NCI-H774 (cell line): Measurements from ENCODE around the gene ST6GALNAC2.
"Not testable (repeated sequence)": the region's sequence is repeated elsewhere in the genome, so short reads cannot be mapped to it uniquely, and the experiment has no call there.

Source experiments
- DNase-seq: peaks from one replicate; lab custom pipeline; 2025; lab: John Stamatoyannopoulos, UW

ST6GALNAC2 gene

DNA sequence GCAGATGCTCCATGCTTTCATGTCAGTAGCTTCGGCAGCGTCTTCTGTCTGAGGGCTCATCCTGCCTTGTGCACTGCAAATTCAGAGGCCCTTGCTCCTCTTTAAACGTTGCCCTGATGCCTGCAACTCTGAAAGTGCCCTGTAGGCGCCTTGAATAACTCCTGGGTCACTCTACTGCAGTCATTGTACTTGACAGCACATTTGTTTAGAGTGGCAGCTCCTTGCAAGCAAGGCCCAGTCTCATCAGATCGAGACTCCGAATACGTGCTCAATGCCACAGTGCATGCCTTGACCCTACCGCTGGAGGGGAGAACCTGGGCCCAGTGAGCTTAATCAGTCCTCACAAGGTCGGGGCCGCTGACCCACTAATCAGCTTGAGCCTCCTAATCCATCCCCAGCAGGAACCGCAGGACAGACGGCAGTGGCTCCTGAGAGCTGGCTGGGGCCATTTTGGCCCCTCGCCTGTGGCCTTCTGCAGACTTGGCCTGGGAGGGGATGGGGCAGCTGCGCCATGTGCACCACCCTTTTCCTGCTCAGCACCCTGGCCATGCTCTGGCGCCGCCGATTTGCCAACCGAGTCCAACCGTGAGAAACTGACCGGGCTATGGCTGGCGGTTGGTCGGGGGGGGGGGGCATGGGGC lies 45.9 kb downstream of the ST6GALNAC2 start, which contains the start of gene PRCD:
TSS of gene PRCD (plus strand) at position 414 of the 641 bp plus-strand sequence. CDS start at position 512, 98 bp downstream.
- no peak for DNase-seq

DNA sequence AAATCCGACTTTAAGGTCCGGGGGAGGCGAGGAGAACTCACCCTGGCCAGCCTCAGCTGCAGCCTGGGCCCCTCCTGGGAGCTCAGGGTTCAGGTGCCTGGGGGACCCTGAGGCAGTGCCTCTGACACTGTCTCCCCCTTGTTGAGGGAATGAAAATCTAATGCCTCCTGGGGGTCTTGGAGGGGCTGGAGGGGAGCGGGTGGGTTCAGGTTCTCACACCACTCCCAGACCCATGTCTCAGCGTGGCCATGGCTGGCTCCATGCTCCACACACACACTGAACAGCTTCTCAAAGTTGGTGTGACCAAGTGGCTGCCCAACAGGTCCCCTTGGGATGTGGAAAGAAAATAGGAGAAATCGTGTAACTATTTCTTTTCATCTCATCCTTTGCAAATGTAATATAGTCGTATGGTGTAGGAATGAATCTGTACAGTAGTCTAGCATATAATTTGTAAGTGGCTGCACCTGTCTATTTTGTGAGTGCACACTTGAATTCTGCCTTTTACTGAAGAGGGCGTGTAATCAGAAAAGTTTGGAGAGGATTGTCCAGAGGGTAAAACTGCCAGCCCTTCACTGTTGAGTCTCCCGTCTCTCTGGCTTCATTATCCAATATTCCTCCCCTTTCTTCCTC lies 46.6 kb downstream of the ST6GALNAC2 start:
- DNase-seq = no peak

DNA sequence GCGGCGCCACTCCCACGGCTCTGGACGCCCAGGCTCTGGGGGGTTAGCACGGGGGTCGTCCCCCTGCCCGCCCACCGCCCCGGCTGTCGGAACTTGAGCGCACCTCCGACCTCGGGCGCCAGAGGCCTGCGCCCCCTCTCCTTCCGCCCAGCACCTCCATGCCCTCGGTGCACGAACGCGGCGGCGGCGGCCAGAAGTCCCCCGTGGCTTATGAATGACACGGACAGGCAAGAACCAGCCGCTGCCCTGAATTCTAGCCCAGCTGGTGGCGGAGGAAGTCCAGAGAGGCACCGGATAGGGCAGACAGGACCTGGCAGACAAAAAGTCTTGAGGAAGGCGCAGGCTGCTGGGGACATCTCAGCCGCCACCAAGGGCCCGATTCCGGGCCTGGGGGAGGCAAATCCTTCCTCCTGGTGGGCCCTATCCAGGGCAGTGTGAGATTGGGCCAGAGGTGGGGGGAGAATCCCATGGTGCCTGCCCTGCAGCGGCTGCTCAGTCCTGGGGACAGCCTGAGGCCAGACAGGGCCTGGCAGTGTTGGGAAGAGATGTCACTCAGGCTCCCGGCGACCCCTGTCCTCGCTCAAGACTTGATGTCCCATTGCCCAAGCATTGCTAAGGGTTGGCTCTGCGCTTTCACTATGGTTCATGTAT lies 47.3 kb downstream of the ST6GALNAC2 start:
- DNase-seq = no peak

DNA sequence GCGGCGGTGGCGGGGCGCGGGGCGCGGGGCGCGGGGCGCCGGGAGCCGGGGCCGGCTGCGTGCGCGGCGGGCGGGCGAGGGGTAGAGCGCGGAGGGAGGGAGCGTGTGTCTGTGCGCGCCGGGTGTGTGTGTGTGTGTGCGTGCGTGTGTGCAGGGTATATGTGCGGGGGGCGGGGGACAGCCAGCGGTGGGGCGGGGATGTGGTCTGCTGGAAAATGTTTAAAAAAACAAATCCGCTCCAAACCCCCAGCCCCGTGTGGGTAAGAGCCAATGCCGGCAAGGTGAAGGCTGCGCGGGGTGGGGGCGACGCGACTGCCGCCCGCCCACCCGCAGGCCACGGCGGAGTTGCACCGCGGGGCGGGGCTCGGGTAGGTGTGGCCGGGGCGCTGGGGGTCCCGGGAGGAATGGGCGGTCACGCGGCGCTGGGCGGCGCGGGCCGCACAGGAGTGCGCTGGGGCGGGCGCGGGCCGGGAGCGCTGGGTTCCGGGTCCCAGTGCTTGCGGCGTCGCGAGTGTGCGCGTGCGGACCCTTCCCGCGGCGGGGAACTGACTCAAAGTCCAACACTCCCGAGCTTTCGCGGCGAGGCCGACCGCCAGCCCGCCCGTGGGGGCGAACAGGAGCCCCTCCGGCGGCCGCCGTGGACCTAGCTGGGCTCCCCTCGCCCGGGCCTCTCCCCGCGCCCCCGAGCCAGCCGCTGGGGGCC lies 47.9 kb downstream of the ST6GALNAC2 start, which contains the start of gene CYGB:
TSS of gene CYGB (minus strand) at position 132 of the 703 bp plus-strand sequence. CDS start 167 bp downstream, outside the sequence.
- no peak for DNase-seq

DNA sequence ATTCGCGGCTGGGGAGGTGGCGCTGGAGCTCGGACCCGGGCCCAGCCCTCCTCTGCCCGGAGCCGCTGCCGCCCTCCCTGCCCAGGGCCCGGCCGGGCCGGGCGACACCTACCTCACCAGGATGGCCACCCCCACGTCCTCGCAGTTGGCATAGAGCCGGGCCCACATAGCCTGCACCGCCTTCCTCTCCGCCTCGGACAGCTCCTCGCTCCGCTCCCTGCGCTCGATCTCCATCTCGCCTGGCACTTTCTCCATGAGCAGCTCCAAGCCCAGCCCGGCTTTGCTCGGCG lies 48.4 kb downstream of the ST6GALNAC2 start:
- DNase-seq = no peak

DNA sequence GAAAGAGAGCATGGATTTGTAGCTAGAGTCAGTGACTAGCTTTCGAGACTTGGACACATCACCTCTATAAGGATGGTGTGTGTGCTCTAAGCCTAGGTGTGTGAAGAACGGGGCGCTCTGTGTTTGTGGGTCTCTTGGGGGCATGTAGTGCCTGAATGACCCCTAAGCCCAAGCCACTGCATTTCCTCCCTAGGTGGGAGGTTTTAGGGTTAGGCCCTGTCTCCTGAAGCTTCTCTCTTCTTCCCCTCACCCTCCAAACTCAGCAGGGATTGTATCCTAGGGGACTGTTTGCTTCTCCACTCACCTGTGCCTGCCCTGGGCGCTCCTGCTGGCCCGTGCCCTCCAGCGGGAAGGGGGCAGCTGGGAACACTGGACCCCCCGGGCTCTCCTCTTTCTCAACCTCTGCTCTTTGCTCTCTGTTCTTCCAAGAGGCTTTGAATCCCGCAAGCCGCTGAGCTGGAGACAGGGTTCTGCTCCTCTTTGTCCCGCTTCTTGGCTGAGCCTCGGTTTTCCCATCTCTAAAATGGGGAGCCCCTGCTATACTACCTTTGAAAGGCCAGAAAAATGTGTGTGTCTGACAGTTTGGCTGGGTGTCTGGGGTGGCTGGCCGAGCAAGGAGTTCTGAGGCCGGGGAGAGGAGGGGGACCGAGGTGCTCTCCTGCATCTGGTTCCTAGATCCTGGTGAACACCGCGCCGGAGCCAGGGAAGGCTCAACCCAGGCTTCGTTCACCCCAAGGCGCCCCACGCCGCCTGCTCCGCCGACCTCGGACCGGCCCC lies 49.0 kb downstream of the ST6GALNAC2 start:
- DNase-seq = no peak

DNA sequence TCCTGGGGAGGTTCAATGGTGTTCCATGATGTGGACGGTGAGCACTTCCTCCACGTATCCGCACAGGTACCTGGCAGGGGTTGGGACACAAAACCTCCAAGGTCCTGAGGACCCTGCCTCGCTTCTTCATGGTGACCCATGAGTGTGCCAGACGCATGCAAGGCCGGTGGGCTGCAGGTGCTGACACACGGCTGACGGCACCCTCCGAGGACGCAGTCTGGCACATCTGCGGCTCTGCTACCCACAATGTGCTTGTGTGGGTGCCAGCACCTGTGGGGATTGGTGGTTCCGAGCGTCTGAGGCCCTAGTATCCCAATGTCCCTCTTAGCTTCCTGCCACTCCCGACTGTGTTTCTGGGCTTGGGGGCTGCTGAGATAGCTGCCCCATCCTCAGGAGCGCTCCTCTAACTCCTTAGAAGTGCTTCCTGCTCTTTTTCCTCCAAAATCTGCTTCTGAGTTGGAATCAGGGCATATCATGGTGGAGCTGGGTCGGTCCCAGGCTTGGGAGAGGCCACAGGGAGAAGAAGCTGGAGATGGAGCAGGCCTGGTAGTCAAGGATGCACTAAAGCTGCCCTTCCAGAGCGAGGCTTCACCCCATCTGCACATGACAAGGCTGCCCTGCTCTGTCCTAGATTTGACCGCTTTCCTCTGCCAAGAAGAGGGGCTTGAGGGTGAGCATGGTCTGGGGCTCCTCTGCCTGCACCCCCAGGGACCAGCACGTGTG lies 49.7 kb downstream of the ST6GALNAC2 start:
- no peak for DNase-seq

DNA sequence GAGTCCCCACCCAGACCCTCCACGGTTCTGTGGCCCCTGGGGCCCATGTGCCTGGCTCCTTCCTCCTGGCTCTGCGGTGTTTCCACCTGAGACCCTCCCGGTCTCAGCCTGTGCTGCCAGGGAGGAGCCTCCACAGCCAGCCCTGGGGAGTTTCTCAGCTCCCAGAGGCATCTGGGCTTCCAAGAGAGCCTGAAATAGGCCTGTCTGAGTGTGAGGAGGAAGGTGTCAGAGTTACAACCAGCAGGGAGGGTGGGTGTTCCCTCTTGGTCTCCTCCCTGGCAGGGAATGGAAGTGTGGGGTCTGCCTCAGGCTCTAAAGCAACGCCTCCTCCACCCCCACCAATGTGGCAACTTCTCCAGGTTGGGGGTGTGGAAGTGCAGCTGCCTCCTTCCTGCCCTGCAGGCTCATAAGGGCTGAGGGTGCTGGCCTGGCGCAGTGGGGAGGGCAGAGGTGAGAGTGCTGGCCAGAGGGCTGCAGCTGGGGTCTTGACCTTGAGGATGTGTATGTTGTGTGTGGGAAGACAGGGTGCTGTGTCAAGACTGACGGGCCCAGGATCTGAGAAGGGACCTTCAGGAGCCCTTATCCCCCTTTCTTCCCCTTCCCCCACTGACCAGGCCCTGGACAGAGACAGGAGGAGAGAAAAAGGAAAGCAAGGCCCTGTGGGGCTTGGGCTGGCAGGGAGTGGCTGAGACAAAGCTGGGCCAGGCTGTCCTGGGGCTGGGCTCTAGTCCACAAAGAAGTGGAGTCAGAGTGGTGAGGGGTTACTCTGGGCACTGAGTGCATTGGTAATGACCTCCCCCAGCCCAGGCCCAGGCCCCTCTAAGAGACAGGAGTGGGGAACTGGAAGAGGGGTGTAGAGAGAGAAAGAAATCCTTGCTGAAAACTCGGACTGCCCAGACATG lies 50.6 kb downstream of the ST6GALNAC2 start:
- DNase-seq = no peak

DNA sequence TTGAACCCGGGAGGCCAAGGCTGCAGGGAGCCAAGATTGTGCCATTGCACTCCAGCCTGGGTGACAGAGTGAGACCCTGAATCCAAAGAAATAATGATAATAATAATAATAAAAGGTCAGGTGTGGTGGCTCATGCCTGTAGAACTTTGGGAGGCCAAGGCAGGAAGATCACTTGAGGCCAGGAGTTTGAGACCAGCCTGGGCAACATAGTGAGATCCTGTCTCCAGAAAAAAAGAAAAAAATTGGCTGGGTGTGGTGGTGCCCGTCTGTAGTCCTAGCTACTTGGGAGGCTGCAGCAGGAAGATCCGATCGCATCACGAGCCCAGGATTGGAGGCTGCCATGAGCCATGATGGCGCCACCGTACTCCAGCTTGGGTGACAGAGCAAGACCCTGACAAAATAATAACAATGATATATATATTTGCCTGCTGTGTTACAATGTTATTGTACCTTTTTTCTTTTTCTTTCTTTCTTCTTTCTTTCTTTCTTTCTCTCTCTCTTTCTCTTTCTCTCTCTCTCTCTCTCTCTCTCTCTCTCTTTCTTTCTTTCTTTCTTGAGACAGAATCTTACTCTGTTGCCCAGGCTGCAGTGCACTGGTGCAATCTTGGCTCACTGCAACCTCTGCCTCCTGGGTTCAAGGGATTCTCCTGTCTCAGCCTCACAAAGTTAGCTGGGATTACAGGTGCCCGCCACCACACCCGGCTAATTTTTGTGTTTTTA lies 51.9 kb downstream of the ST6GALNAC2 start:
- DNase-seq = not testable (repeated sequence)

DNA sequence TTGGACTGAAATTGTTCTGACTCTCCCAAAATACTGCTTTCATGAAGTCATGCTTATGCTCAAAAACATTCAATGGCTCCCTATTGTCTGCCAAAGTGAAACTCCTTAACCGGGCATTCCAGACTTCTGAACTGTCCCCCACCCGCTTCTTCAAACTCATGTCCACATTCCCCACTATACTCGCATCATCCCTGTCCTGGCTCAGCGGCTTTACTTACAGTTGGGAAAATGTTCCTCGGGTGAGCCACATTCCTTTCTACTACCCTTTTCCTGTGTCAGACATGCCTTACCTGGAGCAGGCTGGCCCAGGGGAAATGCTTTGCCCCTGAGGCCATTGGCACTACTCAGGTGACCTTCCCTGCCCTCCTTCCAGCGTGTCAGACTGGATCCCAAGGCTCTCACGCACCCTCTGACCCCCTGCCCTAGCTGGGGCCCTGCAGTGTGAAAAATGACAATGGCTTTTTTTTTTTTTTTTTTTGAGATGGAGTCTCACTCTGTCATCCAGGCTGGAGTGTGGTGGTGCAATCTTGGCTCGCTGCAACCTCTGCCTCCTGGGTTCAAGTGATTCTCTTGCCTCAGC lies 53.5 kb downstream of the ST6GALNAC2 start:
- DNase-seq = no peak

DNA sequence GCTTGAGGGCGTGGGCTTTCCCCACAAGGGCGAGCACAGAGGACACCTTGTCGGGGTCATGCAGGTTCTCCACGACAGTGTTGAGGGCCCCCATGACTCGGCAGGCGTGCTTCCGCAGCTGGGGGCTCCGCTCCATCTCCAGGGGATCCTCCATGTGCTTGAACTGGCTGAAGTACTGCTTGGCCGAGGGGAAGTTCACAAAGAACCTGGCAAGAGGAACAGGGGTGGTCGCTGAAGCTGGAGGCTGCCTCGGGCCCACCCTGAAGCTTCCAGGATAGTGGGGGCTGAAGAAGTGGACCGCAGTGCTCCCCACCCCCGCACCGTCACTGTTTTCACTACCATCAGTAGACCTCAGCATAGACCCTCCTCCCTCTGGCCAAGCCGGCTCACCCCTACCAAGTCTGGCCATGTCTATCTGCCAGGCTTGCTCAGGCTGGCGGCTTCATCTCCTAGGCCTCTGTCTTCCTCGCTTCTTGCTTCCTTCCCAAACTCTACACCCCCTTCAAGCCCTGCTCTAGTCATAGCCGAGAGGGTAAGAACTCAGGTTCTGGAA lies 54.1 kb downstream of the ST6GALNAC2 start:
- no peak for DNase-seq

DNA sequence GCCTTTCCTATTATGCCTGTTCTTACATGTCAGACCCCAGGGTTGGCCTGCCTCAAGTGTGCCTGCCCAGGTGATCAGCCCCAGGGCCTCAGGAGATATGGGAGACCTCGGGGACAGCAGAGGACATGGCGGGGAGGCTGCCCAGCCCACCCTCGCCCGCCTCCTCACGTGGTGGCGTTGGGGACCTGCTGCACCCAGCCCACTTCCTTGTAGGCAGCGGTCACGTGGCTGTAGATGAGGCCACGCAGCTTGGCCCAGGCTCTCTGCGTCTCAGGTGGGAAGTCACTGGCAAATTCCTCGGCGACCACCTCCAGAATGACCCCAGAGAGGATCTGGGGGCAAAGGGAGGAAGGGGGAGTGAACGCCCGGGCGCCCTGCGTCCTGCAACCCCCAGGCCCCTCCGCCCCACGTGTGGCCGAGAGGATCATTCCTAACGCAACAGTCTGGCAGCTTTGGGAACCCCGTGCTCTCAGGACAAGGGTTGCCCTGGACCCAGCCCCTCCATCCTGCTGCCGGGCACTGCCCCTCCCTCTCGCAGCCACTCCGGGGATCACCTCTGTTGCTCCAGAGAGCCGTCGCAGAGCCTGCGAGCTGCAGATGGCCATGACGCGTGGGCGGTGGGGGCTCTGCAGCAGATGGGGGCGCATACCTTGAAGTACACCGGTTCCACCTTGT lies 54.7 kb downstream of the ST6GALNAC2 start:
- DNase-seq = no peak

DNA sequence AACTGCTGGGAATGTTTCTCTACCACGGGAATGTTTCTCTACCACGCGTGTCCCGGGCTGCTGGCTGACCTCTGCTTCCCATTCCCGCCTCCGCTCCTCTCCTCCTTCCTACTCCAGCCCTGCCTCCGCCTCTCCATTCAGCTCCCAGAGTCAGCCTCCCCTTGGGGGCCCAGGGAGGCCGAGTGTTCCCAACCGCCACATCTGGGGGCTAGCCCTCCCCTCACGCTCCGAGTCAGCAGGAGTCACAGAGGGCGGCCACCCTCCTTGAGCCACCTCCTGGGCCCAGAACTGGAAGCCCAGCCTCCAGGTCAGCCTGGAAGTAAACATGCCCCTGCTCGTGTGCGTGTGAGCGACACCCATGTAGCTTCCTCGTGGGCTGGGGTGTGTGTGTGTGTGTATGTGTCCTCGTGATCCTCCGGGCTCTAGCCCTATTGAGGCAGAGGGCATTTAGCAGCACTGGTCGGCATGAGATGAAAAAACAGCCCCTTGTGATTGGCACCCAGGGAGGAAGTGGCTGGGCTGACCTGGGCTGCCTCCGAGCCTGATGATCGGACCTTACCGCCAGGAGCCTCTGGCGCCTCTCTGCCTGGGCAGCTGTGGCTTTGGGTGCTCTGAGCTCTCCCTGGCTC lies 55.5 kb downstream of the ST6GALNAC2 start:
- no peak for DNase-seq

DNA sequence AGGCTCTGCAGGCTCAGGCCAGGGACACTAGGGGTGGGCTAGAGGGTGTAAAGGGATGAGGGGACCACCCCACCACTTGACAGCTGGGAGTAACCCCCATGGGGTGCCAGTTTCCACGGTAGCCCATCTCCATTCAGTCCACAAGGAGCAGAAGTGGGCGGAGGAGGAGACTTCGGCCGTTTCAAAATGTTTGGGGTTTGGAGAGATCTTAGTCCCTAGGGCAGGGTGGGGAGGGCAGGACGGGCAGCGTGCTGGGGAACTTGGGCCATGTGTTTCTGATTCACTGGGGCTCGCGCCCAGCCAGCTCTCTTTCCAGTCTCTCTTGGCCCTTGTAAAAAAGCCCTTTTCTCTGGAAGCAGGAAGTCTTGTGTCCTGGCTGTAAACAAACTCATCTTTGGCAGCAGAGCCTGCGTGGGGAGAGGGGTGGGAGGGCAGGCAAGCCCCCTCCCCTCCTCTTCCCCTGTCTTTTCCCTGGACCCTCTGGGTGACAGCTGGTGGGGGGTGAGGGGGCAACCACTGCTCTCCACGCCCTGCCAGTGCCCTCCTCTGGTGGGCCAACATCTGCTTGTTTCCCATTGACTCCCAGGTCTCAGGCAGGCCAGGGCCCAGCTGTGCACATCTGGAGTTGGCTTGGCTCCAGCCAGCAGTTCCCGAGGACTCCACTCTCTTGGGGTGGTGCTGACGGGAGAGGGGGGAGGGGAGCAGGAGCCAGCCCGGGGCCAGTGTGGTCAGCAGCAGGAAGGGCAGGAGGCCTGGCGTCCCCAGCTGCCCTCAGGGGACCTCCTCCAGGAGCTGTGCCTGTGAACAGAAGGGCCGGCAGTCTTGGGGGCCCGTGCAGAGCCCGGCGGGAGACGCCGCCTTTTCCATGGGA lies 56.2 kb downstream of the ST6GALNAC2 start:
- no peak for DNase-seq

DNA sequence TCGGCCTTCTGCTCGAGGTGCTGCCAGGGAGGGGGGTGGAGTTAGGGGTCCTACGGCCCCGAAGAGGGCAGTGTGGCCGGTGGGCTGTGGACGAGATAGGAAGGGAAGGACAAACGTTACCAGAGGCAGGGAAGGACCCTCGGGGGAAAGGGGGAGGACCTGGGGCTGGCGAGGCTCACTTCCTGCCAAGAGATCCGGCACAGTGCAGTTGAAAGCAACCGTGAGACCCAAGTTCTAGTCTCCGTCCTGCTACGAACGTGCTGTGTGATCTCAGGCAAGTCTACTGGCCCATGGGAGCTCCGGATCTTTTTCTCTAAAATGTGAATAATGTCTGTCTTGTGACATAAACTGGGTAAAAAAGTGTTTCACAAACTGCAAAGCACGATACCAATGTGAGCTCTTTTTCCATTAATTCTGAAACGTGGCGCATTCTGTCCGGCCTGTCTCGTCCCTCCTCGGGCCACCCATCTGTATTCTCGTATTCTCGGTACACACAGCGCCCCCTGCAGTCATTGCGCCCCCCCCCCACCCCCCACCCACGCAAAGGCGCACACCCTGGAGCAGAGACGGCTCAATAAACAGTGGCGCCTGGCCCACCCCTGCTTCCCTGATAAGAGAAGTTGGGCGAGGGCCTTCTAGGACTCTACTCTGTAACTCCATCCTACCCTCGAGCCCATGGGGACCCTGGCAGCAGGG lies 57.0 kb downstream of the ST6GALNAC2 start:
- no peak for DNase-seq

DNA sequence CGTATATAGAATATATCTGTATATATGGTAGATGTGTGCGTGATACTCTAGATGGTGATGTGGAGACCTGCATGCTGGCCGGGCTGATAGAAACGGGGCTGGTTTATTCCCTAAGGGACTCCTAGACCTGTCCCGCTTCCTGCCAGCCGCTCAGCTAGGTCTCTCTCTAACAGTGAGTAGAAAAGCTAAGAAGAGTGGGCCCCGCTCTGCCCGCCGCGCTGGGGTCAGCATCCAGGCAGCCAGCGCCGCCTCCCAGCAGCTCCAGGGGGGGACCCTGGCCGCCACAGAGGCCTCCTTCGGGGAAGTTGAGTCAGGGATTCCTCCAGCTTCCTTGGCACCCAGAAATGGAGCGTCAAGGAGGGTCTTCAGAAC lies 57.5 kb downstream of the ST6GALNAC2 start:
- no peak for DNase-seq
